Measurements from ENCODE around the gene BLOC1S1.

DNA sequence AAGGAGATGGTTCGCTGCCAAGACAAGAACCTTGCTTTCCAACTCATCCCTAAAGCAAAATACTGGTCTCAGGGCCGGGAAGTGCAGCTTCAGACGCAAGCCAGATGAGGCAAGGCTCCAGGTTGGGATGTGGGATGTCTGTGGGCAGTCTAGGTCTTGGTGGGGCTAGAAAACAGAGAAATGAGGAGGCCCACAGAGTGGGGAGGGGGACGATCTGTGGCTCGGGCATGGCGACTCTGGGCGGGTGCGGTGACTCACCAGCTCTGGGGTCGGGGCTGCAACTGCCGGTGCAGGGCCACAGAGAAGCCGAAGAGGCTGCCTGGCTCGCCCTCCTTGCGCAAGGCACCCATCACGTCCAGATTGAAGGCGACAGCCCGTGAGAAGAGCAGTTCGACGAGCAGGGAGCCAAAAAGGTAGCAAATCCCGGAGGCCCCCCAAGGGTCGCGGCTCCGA is 8.6 kb upstream of the BLOC1S1 start:
- TF ChIP-seq, protein P1, sequence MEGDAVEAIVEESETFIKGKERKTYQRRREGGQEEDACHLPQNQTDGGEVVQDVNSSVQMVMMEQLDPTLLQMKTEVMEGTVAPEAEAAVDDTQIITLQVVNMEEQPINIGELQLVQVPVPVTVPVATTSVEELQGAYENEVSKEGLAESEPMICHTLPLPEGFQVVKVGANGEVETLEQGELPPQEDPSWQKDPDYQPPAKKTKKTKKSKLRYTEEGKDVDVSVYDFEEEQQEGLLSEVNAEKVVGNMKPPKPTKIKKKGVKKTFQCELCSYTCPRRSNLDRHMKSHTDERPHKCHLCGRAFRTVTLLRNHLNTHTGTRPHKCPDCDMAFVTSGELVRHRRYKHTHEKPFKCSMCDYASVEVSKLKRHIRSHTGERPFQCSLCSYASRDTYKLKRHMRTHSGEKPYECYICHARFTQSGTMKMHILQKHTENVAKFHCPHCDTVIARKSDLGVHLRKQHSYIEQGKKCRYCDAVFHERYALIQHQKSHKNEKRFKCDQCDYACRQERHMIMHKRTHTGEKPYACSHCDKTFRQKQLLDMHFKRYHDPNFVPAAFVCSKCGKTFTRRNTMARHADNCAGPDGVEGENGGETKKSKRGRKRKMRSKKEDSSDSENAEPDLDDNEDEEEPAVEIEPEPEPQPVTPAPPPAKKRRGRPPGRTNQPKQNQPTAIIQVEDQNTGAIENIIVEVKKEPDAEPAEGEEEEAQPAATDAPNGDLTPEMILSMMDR (IDR thresholded peaks at IDR 0.05), result no peak
- TF ChIP-seq EP300 (IDR thresholded peaks at IDR 0.05) (no peak), POLR2AphosphoS5 (IDR thresholded peaks at IDR 0.05) (no peak)
